Measurements from ENCODE around the gene MYL10. TPM values are rescaled to one million over a fixed set of nuclear protein-coding genes. Genes with fewer than 3 reads are reported as not detected.

Gene MYL10
- under 1 TPM in 3 of 4 donors, not detected in 1; 0.30 to 0.59 (median 0.36) TPM for polyA plus RNA-seq (ENCODE audit: insufficient read length in 4 of 4)

- DNase-seq (ENCODE audit: low read depth in 4 of 4, low spot score in 2 of 4) = no peak
These were observed at the start of gene MYL10 for GRCh38 chr7:101629171-101629570. TSS of gene MYL10 (minus strand) at chr7:101629296. CDS start at chr7:101629118, 178 bp downstream.

DNA sequence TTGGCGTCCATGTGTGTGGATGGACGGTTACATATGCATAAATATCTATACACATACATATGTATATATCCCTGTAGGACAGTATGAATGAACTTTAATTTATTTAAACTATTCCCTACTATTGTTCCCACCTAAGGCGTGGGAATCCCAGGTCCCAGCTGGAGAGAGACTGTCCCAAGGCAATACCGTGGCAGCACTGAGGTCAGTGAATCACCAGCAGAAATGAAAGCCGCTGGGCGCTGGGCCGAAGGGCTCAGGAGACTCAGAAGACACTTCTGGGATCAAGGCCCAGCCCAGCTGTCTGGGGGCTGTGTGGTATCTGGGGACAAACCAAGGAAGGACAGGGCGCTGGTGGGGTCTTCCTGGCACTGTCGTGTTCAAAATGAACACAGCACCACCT is 49.6 kb upstream of the MYL10 start:
- DNase-seq (ENCODE audit: low read depth in 4 of 4, low spot score in 2 of 4) = no peak

GRCh38 chr7:101677797-101678479 is 48.8 kb upstream of the MYL10 start:
- DNase-seq (ENCODE audit: low read depth in 4 of 4, low spot score in 2 of 4) = no peak

DNA sequence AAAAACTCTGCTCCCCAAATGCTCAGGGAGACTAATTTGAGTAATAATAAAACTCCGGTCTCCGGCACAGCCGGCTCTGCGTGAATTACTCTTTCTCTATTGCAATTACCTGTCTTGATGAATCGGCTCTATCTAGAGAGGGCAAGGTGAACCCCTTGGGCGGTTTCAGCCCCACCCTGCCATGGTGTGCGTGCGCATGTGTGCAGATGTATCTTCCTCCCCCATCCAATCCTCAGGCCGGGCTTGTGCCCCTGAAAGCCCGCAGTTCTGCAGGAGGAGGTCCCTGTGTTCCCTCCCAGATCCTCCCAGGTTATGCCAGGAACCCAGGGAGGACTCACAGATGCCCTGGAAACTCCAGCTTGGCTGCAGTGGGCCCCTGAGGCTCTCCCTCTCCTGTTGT is 48.3 kb upstream of the MYL10 start:
- no peak for DNase-seq (ENCODE audit: low read depth in 4 of 4, low spot score in 2 of 4)

DNA sequence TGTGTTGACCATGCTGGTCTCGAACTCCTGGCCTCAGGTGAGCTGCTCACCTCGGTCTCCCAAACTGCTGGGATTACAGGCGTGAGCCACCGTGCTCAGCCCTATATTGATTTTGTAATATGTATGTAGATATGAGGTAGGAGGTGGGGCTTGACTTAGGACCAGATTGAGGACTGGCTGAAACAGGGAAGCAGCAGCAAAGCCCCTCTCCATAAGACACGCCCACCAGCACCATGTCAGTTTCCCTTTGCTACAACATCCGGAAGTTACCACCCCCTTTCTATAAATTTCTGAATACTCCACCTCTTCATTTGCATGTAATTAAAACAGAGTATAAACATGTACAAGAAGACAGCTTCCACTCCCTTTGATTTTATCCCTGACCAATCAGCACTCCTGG is 47.9 kb upstream of the MYL10 start:
- no peak for DNase-seq (ENCODE audit: low read depth in 4 of 4, low spot score in 2 of 4)

DNA sequence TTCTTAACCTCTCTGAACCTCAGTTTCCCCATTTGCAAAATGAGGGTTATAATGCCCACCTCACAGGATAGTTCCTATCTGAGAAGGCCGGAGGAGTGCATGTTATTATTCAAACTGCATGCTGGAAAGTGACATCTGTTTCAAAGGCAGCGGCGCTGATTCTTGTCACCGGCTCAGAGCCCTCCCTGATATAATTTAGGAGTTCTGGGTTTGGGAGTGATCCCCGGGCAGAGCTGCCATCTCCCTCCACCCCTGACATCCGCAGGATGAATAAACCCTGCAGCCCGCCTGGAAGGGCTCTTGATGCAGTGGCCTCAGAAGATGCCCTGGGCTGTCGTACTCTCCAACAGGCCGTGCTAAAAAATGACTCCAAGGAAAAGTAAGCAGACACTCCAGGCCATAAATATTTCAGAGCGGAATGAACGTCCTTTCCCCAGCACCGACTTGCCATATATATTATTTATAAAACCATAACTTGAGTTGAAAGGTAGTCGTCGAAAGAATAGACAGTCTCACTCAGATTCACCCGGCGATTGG is 47.0 kb upstream of the MYL10 start:
- DNase-seq (ENCODE audit: low read depth in 4 of 4, low spot score in 2 of 4) = no peak

GRCh38 chr7:101674439-101674838 is 45.3 kb upstream of the MYL10 start:
- no peak for DNase-seq (ENCODE audit: low read depth in 4 of 4, low spot score in 2 of 4)

- no peak for DNase-seq (ENCODE audit: low read depth in 4 of 4, low spot score in 2 of 4)
These were observed 44.9 kb upstream of the MYL10 start for GRCh38 chr7:101673951-101674350.

- DNase-seq (ENCODE audit: low read depth in 4 of 4, low spot score in 2 of 4) = no peak
These were observed 44.2 kb upstream of the MYL10 start for GRCh38 chr7:101673315-101673714.

DNA sequence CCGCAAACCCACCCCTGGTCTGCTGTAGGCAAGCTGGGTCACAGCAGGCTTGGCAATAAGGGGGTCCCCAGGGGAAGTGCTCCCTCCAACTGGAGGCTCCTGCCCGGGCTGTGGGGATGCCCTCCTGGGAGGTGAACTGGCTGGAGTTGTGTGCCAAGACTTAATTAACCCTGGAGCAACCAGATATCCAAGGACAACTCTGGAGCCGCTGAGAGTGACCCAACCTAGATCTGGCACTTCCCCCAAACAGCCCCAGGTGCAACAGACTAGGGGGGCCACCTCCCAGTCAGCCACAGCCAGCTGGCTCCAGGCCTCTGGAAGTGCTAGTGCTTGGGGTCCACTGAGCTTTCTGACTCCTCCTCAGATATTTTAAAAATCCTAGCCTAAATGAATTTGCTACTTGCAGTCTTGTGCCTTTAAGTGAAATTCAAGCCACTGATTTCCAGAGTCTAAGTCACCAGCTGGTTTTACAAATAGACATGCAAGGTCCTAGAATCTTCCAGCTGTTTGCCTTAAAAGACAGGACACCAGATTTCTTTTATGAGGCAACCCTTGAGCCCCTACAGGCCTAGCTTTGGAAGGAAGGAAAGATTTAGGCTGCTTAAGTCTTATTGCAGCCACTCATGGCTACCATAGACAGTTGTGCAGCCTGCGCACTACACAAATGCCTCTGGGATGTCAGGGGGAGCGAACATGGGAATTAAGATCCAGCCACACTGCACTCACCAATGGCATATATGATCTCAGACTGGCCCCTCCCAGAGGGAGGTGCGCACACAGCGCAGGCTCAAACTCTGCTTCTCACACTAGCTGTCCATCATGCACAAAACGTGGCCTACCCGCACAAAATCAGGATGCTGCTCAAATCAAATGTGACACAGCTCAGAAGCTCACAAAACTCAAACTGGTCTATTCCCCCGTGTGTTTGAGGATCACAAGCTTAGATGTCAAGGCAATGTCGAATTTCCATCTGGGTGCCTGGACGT is 42.6 kb upstream of the MYL10 start:
- no peak for DNase-seq (ENCODE audit: low read depth in 4 of 4, low spot score in 2 of 4)

- no peak for DNase-seq (ENCODE audit: low read depth in 4 of 4, low spot score in 2 of 4)
These were observed 40.2 kb upstream of the MYL10 start for GRCh38 chr7:101669307-101669706.

GRCh38 chr7:101668726-101669125 is 39.6 kb upstream of the MYL10 start:
- DNase-seq (ENCODE audit: low read depth in 4 of 4, low spot score in 2 of 4) = no peak

DNA sequence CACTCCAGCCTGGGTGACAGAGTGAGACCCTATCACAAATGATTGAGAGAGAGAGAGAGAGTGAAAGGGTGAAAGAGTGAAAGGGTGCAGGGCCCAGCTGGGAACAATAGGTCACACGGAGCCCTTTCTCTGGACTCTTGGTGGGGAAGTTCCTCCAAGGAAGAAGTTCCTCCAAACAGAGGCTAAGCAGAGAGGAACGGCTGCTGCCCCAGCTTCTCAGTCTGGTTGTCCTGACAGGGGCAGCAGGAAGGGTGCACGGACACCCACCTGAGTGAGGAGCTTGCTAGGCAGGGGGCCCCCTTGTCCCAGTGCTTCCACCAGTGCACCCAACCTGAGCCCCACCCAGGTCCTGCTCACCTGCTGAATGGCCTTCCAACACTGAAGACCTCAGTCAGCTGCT is 38.8 kb upstream of the MYL10 start:
- DNase-seq (ENCODE audit: low read depth in 4 of 4, low spot score in 2 of 4) = no peak

DNA sequence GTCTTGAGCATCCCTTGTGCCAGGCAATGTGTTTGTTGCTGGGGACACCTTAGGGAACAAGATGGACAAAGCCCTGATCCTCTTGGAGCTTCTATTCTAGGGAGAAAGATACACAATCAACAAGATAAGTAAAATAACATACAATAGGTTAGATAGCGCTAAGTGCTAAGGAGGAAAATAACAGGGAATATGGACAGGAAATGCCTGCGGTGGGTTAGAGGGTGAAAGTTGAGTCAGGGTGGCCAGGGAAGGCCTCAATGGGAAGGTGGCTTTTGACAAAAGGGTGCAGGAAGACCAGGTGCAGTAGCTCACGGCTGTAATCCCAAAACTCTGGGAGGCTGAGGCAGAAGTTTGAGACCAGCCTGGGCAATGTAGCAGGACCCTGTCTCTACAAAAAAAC is 38.3 kb upstream of the MYL10 start:
- DNase-seq (ENCODE audit: low read depth in 4 of 4, low spot score in 2 of 4) = no peak

GRCh38 chr7:101666741-101667140 is 37.6 kb upstream of the MYL10 start:
- DNase-seq (ENCODE audit: low read depth in 4 of 4, low spot score in 2 of 4) = no peak

DNA sequence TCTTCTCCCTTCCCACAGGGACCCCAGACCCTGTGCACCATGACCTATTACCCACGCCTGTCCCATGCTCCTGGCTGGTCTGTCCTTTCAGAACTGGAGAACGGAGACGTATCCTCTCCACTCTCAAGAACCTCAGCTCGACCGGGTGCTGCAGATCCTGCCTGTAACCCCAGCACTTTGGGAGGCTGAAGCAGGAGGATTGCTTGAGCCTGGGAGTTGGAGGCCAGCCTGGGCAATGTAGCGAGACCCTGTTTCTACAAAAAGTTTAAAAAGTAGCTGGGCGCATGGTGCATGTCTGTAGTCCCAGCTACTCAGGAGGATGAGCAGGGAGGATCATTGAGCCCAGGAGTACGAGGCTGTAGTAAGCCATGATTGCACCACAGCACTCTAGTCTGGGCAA is 37.2 kb upstream of the MYL10 start:
- DNase-seq (ENCODE audit: low read depth in 4 of 4, low spot score in 2 of 4) = no peak

- no peak for DNase-seq (ENCODE audit: low read depth in 4 of 4, low spot score in 2 of 4)
These were observed 35.9 kb upstream of the MYL10 start for GRCh38 chr7:101664893-101665471.

DNA sequence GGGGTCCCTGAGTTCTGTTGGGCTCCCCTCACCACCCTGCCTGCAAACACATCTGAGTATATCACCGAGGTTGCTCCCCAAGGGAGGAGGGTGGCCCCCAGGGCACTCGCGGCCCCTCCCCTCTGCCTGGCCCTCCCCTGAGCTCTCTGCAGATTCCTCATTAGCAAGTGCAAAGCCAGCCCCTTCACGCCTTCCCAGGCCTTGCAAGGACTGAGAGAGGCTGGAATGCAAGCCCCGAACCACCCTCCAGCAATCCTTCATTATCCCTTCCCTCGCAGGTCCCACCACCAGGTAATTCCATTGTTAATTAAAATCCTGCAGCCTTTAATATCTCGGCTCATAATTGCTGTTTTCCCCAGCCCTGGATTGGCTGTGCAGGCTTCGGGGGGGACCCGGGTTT is 35.3 kb upstream of the MYL10 start:
- DNase-seq (ENCODE audit: low read depth in 4 of 4, low spot score in 2 of 4) = no peak

- no peak for DNase-seq (ENCODE audit: low read depth in 4 of 4, low spot score in 2 of 4)
These were observed 34.7 kb upstream of the MYL10 start for GRCh38 chr7:101663747-101664146.

- DNase-seq (ENCODE audit: low read depth in 4 of 4, low spot score in 2 of 4) = no peak
These were observed 33.4 kb upstream of the MYL10 start for GRCh38 chr7:101662447-101662998.

GRCh38 chr7:101659706-101660105 is 30.6 kb upstream of the MYL10 start:
- DNase-seq (ENCODE audit: low read depth in 4 of 4, low spot score in 2 of 4) = no peak

Measured in left renal cortex interstitium (tissue), 4 donors.